ENCODE measurements around the gene RNF103. TPM values are rescaled to one million over a fixed set of nuclear protein-coding genes. Genes with fewer than 3 reads are reported as not detected.
"Not testable (repeated sequence)": the region's sequence is repeated elsewhere in the genome, so short reads cannot be mapped to it uniquely, and the experiment has no call there.

RNF103 gene
- total RNA-seq: 13.5 and 13.8 TPM in 2 replicates
- long read RNA-seq, partial matches to known transcripts: 0 of 3 reads
- long read RNA-seq, other reads (novel, unspliced or antisense): 1 of 3 reads

GRCh38 chr2:86623494-86624266 is at the start of gene RNF103:
Gene RNF103, minus strand, starts transcription at chr2:86623865. Its CDS starts 979 bp downstream, at chr2:86622886.
- no peaks in the 10 kb centered on the region for H3K9me3 Mint-ChIP-seq

GRCh38 chr2:86673011-86673410 is 49.3 kb upstream of the RNF103 start:
- Mint-ChIP-seq H3K4me3 (no peak overlapping the region), H3K27ac (ENCODE audit: unreplicated experiment) (no peak overlapping the region), H3K4me1 (no peaks in the 10 kb centered on the region), H3K9me3 (peaks cover 2% of the 10 kb centered on the region), H3K36me3 (ENCODE audit: low read depth) (no peaks in the 10 kb centered on the region), H3K27me3 (ENCODE audit: low read depth) (no peaks in the 10 kb centered on the region)
- DNase-seq (ENCODE audit: low read depth, low spot score): no peak
- TF ChIP-seq CTCF (conservative IDR thresholded peaks at IDR 0.05): no peak

More at GRCh38 chr2:86623494-86624266, at the start of gene RNF103:
- peak within 1 kb of the TSS; percentile 92 for H3K27ac Mint-ChIP-seq (ENCODE audit: unreplicated experiment)
- TF ChIP-seq CTCF (conservative IDR thresholded peaks at IDR 0.05): no peak
- no peaks in the 10 kb centered on the region for H3K27me3 Mint-ChIP-seq (ENCODE audit: low read depth)
- peak within 1 kb of the TSS; percentile 93 for H3K4me3 Mint-ChIP-seq
- peaks cover 41% of the 10 kb centered on the region for H3K4me1 Mint-ChIP-seq
- DNase-seq (ENCODE audit: low read depth, low spot score): peak; percentile 92
- H3K36me3 Mint-ChIP-seq (ENCODE audit: low read depth): peaks cover 5% of the 10 kb centered on the region

GRCh38 chr2:86672027-86672545 is 48.4 kb upstream of the RNF103 start:
- TF ChIP-seq CTCF (conservative IDR thresholded peaks at IDR 0.05): no peak
- Mint-ChIP-seq H3K36me3 (ENCODE audit: low read depth) (peaks cover 7% of the 10 kb centered on the region), H3K4me3 (no peak overlapping the region), H3K4me1 (no peaks in the 10 kb centered on the region), H3K9me3 (peaks cover 9% of the 10 kb centered on the region), H3K27me3 (ENCODE audit: low read depth) (no peaks in the 10 kb centered on the region), H3K27ac (ENCODE audit: unreplicated experiment) (no peak overlapping the region)
- no peak for DNase-seq (ENCODE audit: low read depth, low spot score)

GRCh38 chr2:86671337-86671981 is 47.8 kb upstream of the RNF103 start:
- Mint-ChIP-seq H3K36me3 (ENCODE audit: low read depth) (peaks cover 7% of the 10 kb centered on the region), H3K4me1 (no peaks in the 10 kb centered on the region), H3K27me3 (ENCODE audit: low read depth) (peaks cover 1% of the 10 kb centered on the region), H3K9me3 (peaks cover 15% of the 10 kb centered on the region), H3K4me3 (no peak overlapping the region), H3K27ac (ENCODE audit: unreplicated experiment) (no peak overlapping the region)
- DNase-seq (ENCODE audit: low read depth, low spot score): no peak
- no peak for TF ChIP-seq CTCF (conservative IDR thresholded peaks at IDR 0.05)

GRCh38 chr2:86669323-86669722 is 45.7 kb upstream of the RNF103 start:
- H3K27ac Mint-ChIP-seq (ENCODE audit: unreplicated experiment); DNase-seq (ENCODE audit: low read depth, low spot score); H3K4me3 Mint-ChIP-seq; H3K4me1 Mint-ChIP-seq; H3K27me3 Mint-ChIP-seq (ENCODE audit: low read depth): not testable (repeated sequence)
- Mint-ChIP-seq H3K36me3 (ENCODE audit: low read depth) (peaks cover 13% of the 10 kb centered on the region), H3K9me3 (peaks cover 26% of the 10 kb centered on the region)

Data from neural crest cell (in vitro differentiated cells).